22Rv1 (cell line): ENCODE results near the gene NPHP4.

Source experiments
- H3K27ac ChIP-seq: fragments of 450-650 bp; 2 replicates; pipeline ENCODE4 v1.5.1; 2017
- ZFX ChIP-seq: fragments of 450-650 bp; IDR thresholded peaks from 2 replicates; pipeline ENCODE4 v1.6.1; 2017; ENCODE audit warnings: antibody characterized with exemption, borderline replicate concordance
- TF ChIP-seq, protein P1 (sequence below): fragments of 450-650 bp; IDR thresholded peaks from 2 replicates; pipeline ENCODE4 v1.5.1; 2017; ENCODE audit warnings: mild to moderate bottlenecking

Gene NPHP4

DNA sequence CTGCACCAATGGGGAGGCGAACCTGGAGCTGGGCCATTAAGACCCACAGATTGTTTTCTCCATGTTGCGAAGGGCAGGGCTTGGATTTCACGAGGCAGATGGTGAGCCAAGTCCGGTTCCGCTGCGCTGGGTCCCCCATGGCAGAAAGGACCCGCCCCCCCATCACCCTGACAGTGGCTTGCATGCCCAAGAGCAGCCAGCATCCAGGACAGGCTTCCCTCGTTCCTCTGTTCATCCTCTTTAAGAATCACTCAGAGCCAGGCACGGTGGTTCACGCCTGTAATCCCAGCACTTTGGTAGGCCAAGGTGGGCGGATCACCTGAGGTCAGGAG, 15.8 kb upstream of the NPHP4 start:
- no peak overlapping the region for H3K27ac ChIP-seq
- TF ChIP-seq, protein P1, sequence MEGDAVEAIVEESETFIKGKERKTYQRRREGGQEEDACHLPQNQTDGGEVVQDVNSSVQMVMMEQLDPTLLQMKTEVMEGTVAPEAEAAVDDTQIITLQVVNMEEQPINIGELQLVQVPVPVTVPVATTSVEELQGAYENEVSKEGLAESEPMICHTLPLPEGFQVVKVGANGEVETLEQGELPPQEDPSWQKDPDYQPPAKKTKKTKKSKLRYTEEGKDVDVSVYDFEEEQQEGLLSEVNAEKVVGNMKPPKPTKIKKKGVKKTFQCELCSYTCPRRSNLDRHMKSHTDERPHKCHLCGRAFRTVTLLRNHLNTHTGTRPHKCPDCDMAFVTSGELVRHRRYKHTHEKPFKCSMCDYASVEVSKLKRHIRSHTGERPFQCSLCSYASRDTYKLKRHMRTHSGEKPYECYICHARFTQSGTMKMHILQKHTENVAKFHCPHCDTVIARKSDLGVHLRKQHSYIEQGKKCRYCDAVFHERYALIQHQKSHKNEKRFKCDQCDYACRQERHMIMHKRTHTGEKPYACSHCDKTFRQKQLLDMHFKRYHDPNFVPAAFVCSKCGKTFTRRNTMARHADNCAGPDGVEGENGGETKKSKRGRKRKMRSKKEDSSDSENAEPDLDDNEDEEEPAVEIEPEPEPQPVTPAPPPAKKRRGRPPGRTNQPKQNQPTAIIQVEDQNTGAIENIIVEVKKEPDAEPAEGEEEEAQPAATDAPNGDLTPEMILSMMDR, result no peak
- no peak for TF ChIP-seq ZFX

DNA sequence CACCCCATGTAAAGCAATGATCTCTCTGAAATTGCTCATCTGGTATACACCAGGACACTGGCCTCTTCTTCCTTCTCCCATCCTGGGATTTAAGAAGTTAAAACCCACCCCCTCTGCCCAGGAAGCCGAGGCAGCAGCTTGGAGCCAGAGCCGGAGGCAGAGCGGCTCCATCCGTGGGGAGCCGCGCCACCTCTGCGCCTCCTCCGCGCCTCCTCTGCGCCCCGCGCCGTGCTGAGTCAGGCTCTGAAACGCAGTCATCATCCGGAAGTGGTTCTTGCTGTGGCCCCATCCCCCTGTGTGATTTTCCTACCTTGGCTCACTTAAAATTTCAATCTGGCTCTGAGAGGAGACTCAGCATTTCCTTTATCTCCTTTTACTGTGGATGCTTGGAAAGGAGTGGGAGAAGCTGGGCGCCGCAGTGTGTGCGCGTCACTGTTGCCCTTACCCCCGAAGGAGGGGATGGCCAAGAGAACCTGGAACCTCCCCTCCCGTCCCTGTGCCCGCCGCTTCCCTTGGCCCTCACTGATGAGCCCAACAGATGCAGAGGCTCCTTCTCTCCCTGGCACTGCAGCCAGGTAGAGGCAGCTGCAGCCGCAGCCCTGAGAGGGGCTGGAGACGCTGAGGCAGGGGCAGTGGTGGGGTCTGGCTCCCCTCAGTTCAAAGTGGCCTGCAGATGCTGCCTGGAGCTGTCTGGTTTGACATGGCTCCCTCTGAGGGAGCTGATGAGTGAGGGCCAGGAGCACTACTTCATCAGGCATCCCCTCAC, 15.3 kb upstream of the NPHP4 start:
- TF ChIP-seq, protein P1, result no peak
- no peak for TF ChIP-seq ZFX
- no peak overlapping the region for H3K27ac ChIP-seq

DNA sequence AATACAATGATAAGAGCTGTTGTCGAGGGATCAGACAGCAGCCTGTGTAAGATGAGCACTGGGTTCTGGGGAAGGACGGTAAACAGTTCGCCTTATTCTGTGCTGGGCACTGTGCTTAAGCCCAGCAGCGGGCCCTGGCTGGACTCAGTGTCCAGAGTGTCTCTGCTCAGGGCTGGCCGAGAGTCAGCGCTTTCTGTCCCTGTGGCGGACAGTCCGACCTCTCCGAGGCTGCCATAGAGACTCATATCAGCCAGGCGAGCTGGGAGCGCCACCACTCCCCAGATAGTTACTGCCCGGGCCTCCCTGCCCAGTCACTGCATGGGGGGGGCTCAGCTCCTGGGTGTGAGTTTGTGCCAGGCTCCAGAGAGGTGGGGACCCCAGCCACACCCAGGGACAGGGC, 14.7 kb upstream of the NPHP4 start:
- no peak for TF ChIP-seq ZFX
- TF ChIP-seq, protein P1, result no peak
- no peak overlapping the region for H3K27ac ChIP-seq

DNA sequence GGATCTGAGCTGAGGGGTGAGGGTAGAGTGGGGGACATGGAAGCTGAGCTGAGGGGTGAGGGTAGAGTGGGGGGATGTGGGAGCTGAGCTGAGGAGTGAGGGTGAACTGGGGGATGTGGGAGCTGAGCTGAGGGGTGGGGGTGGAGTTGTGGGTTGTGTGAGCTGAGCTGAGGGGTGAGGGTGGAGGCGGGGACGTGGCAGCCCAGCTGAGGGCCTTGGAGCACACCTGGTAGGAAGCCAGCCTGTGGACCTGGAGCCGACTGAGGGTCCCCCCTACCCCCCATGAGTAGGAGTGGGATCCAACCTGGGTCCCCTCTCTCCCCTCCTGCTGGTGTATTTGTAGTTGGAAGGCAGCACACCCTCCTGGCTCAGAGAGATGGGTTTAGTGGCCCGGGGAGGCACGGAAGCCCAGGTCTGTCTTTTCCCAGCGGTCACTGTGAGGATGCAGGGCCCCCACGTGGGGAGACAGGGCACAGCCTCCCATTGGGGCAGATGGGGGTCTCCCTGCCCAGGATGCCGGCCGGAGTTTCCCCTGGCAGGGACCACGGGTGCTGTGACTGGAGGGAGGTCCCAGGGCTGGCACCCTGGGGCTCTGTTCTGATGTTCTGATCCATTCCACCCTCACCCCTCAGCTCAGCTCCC, 13.2 kb upstream of the NPHP4 start:
- no peak overlapping the region for H3K27ac ChIP-seq
- TF ChIP-seq, protein P1, result no peak
- TF ChIP-seq ZFX, result no peak

DNA sequence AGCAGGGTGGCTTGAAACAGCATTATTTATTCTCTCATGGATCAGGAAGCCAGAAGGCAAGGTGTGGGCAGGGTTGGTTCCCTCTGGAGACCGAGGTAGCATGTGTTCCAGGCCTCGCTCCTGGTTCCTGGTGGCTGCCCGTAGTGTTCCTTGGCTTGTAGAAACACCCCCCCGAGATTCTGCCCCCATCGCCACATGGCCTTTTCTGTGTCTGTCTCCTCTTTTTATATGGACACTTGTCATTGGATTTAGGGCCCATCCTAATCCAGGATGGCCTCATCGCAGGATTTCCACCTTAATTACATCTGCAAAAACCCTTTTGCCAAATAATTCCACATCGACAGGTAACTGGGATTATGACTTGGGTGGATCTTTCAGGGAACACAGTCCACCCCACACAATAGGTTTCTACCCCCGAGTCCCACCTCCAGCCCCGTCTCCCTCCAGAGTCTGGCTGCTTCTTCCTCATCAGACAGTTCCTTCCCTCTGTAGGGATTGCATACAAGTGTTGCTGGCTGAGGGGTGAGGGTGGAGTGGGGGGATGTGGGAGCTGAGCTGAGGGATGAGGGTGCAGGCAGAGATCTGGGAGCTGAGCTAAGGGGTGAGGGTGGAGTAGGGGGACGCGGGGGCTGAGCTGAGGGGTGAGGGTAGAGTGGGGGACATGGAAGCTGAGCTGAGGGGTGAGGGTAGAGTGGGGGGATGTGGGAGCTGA, 12.3 kb upstream of the NPHP4 start:
- no peak for TF ChIP-seq ZFX
- TF ChIP-seq, protein P1, result no peak

DNA sequence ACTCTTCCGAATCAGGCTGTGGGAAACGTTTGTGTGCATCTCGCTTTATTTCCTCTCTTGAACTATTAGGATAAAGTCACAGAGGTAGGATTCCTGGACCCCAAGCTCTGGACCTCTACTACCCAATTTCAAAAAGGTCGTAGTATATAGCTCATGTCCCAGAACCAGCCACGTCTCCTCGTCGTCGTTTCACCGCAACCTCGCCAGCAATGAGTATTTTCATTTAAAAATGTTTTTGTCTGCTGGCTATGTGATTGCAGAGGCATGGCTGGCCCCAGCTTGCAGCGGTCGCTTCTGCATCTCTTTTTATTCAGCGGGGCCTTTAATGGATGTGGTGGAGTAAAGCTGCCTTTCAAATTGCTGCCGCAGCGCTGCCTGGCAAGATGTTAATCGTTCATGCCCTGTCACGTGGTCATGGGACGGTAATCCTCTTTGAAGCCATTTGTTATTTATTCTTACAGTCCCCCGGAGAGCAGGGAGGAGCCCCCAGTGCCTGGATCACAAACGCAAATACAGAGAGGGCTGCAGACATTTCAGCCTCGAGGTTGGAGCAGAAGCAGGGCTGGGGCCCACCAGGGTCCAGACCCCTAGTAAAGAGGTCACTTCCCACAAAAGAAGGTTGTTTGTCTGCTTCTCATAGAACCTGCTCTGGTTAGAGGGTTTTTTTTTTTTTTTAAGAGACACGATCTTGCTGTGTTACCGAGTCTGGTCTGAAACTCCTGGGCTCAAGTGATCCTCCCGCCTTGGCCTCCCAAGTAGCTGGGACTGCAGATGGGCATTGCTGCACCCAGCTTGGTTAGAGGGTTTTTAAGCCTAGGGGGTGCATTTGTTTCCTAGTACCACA, 11.6 kb upstream of the NPHP4 start:
- no peak for TF ChIP-seq ZFX
- TF ChIP-seq, protein P1, result no peak
- H3K27ac ChIP-seq, result no peak overlapping the region

More for the DNA sequence above, 12.3 kb upstream of the NPHP4 start:
- no peak overlapping the region for H3K27ac ChIP-seq
